ENCODE measurements around the gene LCE1F.

Gene LCE1F

GRCh38 chr1:152774875-152775274, at the start of gene LCE1F:
Gene LCE1F, plus strand, starts transcription at chr1:152775140. Its CDS starts 1,232 bp downstream, at chr1:152776372.
- DNase-seq: no peak

DNA sequence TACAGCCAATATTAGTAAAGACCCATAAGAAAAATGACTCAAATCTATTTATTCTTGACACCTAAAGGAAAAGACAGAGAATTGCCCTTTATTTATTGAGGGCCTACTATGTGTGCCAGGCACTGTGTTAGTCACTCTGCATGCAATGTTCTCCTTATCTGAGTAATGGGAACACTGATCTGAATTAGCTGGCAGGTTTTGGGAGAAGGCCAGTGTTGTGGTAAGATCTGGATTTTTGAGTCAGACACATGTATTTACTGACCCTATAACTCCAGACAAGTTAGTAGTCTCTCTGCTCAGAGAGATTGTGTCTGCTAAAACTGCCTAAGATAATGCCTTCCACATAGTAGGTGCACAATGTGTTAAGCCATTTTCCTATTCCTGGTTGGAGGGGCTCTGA, 49.7 kb upstream of the LCE1F start:
- no peak for DNase-seq

GRCh38 chr1:152728986-152729385, 46.0 kb upstream of the LCE1F start:
- DNase-seq: no peak

DNA sequence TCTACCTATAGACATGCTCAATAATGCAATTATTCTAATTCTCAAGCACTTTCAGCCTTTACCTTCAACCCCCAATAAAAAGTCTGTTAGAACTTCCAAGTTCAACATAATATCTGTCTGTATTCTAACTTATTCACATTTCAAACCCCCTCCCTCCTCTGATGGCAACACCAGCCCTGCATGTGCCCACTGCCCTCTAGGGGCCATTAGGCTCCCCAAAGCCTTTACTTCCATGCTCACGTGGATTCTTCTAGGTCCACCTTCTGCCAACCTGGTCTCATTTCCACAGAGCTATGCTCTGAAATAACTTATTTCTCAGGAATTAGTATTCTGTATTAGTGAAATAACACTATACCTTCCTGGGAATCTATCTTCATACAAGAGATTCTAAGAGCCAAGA, 39.3 kb upstream of the LCE1F start:
- DNase-seq: no peak

DNA sequence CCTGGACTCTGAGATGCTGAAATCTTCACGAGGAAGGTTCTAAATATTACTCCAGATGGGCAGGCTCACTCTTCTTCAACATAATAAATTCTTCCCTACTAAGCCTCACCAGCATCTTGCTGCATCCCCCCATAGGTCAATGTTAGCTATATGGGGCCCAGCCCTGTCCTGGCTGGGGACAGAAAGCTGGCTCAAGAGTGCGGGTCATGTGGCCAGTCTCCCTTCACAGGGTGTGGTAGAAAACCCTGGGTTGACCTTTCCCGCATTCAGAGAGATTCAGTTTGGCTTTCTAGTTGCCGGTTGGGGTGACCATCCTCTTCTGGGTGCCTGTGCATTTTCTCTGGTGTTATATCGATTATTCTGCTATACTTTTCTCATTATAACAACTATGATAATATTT, 36.9 kb upstream of the LCE1F start:
- DNase-seq: no peak

GRCh38 chr1:152739841-152740240, 35.1 kb upstream of the LCE1F start:
- DNase-seq: no peak

- DNase-seq: no peak
Measured at GRCh38 chr1:152741656-152742055, 33.3 kb upstream of the LCE1F start.

DNA sequence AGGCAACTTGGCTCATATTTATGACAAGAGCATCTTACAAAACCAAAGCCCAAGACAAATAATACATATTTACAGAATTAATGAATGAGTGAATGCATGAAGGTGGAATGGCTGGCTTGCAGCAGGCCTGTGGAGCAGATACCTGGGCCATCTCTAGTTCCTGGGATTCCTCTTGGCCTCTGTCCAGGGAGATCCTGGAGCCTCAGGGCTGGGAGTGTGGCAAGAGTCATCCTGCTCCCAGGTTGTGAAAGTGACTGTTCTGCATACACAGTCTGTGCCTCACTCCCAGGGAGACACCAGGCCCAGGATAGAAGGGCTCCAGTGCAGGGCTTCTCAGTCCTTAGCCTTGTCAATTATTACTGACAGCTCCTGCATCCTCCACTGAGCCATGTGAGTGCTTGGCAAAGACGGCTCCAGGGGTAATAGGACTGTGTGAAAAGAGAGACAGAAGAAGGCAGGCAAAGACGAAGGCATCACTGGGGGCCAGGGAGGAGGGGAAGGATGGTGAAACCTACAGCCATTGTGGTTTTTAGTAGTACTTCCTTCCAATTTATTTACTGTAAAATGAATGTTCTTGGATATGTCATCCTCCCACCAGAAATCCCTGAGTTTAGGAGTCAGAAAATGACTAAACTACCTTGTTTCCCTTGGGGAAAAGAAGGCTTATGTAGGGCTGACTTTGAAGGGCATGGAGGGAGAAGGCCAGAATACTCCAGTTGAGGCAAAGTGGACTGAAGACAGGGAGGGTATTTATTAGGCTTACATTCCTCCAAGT, 31.4 kb upstream of the LCE1F start:
- no peak for DNase-seq

GRCh38 chr1:152745289-152745704, 29.6 kb upstream of the LCE1F start:
- DNase-seq: no peak

GRCh38 chr1:152745765-152746444, 29.0 kb upstream of the LCE1F start:
- DNase-seq: no peak

DNA sequence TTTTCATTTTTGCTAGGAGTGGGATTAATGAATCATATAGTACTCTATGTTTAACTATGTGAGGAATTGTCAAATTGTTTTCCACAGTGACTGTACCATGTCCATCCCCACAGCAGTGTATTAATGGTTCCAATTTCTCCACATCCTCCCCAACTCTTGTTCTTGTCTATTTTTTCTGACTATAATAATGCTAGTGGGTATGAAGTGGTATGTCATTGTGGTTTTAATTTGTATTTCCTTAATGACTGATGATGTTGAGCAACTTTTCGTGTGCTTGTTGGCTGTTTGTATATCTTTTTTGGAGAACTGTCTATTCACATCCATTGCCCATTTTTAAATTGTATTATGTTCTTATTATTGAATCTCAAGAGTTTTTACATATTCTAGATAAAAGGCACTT, 27.1 kb upstream of the LCE1F start:
- no peak for DNase-seq

DNA sequence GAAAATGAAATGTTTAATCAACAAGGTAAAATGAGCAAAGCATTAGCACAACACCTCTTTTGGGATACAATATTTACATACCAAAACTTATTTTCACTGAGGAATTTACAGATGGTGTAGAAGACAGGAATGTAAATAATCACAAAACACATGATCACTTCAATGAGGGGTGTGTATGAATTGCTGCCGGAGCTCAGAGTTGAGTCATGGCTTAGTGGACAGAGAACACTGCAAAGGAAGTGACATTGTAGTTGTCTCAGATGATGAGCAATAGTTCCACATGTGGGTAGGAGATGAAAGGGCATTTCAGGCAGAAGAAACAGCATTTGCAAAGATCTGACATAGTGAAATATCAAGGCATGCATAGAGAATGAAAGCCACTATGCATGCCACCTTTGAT, 22.7 kb upstream of the LCE1F start:
- DNase-seq: no peak

DNA sequence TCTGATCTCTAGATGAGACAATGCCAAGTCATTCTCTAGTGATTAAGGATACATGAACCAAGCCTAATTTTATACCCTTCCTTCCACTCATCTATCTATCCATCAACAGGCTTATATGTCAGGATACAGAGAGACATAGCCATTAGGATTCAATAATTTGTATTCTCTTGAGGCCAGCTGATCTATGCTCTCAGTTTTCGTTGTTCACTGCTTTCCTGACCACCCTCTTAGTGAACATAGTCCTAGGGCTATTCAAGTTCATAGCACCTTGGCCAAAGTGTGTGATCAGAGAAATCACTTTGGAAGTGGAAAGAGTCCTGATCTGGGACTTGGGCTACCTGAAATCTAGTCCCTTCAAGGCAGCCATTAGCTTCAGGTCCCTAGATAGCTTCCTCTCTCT, 21.4 kb upstream of the LCE1F start:
- DNase-seq: no peak

DNA sequence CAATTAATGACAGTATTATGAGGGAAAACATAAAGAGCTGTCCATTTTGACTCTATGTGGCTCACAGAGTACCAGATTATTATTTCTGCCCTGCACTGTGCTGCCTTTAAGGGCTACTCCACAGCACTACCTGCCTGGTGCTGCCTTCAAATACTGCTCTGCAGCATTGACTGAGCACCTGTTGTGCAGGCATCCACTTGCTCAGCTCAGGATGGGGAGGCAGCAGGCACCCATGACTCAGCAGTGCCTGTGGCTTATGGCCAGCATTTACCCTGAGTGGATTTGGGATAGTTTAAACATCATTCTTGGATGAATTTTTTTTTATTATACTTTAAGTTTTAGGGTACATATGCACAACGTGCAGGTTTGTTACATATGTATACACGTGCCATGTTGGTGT, 18.1 kb upstream of the LCE1F start:
- DNase-seq: no peak

DNA sequence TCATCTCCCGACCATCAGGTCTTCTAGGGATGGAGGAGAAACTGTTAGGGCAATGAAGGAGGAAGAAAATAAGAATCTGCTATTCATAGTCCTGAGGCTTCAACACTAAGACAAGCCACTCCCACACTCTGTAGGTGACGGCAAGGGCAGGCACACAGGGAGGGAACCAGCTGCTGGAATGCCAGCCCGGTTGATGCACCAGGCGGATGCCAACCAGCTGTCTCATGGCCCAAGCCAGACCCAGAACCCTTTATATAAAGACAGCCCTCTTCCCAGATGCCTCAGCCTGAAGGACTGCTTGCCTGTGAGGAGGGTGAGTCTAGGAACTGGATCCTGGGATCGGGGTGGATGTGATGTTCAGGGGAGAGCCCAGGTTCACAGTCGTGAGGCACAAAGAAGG, 17.2 kb upstream of the LCE1F start, which contains the start of gene KPRP:
KPRP (plus strand) TSS at position 279 of the 400 bp plus-strand sequence. CDS start 1,564 bp downstream, outside the sequence.
- DNase-seq: no peak

DNA sequence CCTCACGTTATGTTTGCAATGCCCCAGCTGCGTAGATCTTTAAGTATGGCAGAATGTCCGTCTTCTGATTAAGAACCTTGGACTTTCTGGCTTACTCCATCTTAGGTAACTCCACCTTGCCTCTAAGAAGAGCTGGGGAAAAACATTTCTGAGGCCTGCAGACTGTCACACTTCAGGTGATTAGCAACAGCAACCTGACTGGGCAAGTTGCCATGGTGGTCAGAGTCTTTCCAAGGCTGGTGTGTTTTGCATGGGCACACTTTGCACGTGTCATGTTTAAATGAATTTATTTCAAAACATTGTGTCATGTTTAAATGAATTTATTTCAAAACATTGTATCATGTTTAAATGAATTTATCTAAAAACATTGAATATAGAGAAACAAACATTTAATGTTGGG, 16.3 kb upstream of the LCE1F start:
- DNase-seq: no peak

DNA sequence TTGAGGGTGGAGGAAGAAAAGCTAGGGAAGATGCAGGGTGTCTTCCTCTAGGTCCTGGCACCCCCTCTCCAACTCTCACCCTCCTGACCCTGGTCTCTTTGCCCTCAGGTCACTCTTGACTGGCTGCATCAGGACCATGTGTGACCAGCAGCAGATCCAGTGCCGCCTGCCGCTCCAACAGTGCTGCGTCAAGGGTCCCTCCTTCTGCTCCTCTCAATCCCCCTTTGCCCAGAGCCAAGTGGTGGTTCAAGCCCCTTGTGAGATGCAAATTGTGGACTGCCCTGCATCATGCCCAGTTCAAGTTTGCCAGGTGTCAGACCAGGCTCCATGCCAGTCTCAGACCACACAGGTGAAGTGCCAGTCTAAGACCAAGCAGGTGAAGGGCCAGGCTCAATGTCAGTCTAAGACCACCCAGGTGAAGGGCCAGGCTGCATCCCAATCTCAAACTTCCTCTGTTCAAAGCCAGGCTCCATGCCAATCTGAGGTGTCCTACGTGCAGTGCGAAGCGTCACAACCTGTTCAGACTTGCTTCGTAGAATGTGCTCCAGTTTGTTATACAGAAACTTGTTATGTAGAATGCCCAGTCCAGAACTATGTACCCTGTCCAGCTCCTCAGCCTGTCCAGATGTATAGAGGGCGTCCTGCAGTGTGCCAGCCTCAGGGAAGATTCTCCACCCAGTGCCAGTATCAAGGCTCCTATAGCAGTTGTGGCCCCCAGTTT, 15.3 kb upstream of the LCE1F start:
- no peak for DNase-seq

GRCh38 chr1:152760551-152761190, 14.3 kb upstream of the LCE1F start:
- DNase-seq: no peak

DNA sequence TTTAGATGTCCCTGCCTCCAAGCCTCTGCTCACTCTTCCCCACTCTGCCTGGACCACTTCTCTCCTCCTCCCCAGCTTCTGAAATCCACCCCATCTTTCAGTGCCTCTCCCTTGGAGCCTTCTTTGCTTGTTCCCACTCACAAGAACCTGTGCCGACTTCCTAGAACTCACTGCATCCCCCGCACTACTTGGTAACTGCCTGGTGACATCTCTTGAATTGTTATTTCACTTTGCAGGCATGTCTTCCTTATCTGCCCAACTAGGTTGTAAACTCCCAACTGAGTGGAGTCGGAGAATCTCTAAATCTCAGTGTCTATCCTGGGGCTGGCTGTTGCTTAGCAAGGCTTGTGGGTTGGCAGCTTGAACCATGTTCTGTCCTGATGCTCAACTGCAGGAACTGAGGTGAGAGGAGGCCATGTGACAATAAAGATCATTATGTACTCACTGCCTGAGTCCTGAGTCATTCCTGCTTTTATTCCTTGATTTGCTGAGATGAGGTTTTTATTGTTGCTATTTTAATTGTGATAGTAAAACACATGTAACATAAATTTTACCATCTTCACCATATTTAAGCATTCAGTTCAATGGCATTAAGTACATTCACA, 13.2 kb upstream of the LCE1F start:
- no peak for DNase-seq

- DNase-seq: no peak
Measured at GRCh38 chr1:152768847-152769533, 6.0 kb upstream of the LCE1F start.

GRCh38 chr1:152770411-152770810, 4.5 kb upstream of the LCE1F start:
- DNase-seq: no peak

DNA sequence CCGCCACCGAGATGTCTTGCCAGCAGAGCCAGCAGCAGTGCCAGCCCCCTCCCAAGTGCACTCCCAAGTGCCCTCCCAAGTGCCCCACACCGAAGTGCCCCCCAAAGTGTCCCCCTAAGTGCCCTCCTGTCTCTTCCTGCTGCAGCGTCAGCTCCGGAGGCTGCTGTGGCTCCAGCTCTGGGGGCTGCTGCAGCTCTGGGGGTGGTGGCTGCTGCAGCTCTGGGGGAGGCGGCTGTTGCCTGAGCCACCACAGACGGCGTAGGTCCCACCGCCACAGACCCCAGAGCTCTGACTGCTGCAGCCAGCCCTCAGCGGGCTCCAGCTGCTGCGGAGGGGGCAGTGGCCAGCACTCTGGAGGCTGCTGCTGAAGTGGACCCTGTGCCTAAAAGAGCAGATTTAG, 1.4 kb downstream of the LCE1F start:
- no peak for DNase-seq

Data from CD4-positive, alpha-beta T cell treated with Interleukin-15 for 1 hour (primary cell).